Glomerular visceral epithelial cell (primary cell): ENCODE measurements around the gene CD164L2.
A peak's percentile ranks its signal among the peaks of the same experiment; 100 is the strongest.

Experiments used
- DNase-seq: peaks from one replicate; pipeline ENCODE4 v3.0.0-alpha.2; 2016; ENCODE audit errors: extremely low spot score

CD164L2 gene

DNA sequence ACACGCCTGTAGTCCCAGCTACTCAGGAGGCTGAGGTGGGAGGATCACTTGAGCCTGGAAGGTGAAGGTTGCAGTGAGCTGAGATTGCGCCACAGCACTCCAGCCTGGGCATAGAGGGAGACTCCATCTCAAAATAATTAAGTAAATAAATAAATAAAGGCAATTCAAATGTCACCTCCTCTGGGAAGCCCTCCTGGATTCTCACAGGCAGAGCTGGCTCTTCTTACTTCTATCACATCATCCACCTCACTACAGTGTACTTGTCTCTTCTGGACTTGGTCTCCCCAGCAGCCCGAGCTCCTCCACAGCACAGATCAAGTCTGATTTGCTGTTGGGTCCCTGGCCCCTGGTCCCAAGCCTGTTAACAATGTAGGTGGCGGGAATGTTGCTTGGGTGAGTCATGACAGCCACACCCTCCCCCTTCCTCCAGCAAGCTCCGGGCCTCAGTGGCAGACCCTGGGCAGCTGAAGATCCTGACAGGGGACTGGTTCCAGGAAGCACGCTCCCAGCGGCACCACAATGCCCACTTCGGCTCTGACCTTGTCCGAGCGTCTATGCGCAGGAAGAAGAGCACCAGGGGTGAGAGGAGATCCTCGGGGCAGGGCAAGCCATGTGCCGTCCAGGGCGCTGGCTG lies 36.0 kb downstream of the CD164L2 start:
- DNase-seq, result no peak

- no peak for DNase-seq
These were observed 36.8 kb downstream of the CD164L2 start for GRCh38 chr1:27346357-27346756.

- no peak for DNase-seq
These were observed 37.9 kb downstream of the CD164L2 start for GRCh38 chr1:27345272-27345671.

- no peak for DNase-seq
These were observed 39.5 kb downstream of the CD164L2 start for GRCh38 chr1:27343639-27344025.

DNA sequence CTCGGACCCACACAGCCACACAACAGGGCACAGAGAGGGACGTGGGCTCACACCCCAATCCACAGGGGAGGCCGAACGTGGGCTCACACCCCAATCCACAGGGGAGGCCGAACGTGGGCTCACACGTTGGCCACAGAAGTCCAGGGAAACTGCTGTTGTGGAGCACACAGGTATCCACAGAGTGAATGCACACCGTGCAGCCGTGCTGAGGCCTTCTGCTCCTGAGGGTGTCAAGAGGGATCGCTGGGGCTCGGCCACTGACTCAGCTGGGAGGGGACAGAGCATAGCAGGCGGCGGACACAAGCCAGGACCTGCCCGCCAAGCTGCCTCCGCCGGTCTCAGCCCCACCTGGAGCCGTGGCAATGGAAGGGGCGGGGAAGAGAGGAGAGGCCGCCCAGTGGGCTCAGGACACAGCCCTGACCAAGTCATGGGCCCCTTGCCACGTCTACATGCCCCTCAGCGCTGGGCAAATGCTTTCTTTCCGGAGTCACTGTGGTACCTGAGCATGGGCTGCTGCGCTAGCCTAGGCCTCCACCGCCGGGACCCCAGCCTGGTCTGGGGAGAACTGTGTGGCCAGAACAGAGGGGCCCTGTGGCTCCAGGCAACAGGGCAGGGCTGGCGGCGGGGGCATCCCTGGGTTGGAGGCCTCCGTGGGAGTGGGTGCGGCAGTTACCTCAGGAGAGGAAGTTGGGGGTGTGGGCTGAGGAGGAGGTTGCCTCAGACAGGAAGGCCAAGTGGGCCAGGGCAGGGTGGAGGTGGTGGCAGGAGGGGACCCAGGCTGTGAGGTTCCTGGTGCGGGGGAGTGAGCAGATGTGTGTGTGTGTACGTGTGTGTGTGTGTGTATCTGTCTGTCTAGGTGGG lies 40.1 kb downstream of the CD164L2 start:
- no peak for DNase-seq

DNA sequence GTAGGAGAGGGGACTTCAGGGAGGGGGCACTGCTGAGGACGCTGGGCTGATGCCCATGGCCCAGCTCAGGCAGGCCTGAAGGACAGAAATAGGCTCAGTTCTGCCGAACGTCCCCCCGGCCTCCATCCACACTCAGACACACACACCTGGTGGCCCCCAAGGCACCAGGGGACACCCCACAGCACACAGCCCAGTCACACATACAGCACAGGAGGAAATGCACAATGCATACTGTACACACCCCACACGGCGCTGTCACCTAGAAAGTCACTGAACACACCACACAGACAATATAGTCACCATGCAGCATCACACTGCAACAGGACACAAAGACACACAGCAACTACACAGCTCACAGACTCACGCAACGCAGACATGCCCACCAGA lies 40.7 kb downstream of the CD164L2 start:
- DNase-seq, result no peak

- DNase-seq, result peak; percentile 82
These were observed 41.4 kb downstream of the CD164L2 start, which contains the start of gene SYTL1 for GRCh38 chr1:27341525-27342252. Gene SYTL1, plus strand, starts transcription at chr1:27342022. Its CDS starts 3,313 bp downstream, at chr1:27345335.

GRCh38 chr1:27339213-27339612 lies 43.9 kb downstream of the CD164L2 start:
- DNase-seq, result no peak

GRCh38 chr1:27338751-27339150 lies 44.4 kb downstream of the CD164L2 start:
- no peak for DNase-seq

GRCh38 chr1:27336756-27337155 lies 46.4 kb downstream of the CD164L2 start:
- DNase-seq, result no peak

DNA sequence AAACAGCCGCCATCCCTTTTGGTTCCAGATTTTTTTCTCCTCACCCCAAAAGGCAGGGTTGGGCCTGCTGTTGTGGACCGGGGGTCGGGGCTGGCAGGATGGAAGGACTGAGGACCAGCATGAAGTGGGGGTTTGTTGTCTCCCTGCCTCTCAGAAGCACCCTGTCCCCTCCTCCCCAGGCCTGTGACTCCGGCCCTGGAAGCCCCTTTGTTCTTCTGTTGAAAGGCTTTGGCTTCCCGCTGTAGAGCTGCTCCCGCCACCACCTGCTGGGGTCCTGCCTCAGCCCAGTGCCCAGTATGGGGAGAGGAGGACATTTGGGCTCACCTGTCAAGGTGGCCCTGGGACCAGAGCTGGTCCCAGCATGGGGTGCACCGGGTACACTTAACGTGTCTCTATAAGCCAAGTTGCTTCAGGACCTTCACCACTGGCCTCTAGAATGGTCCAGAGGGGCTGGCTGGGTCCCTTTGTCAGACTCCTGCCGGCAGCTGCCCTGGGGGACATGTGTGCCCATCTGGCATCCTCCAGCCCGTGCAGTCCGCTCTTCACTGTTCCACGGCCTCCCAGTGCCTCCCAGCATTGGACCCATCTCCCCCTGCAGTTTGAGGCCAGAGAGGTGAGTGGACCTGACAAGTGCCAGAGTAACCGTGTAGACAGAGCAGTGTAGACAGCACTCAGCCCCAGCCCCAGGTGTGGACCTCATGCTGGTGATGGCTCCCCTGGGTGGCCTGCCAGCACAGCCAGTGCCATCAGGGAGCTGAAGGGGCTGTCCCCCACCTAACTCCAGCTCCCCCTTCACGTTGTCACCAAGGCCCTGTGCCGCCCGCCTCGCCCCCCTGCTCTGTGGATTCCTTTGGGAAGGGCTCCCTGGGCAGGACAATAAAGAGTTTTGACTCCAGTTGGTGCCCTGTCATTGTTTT lies 47.4 kb downstream of the CD164L2 start:
- DNase-seq, result no peak

GRCh38 chr1:27333717-27334279 lies 49.3 kb downstream of the CD164L2 start:
- DNase-seq, result no peak

GRCh38 chr1:27332536-27333281 lies 50.4 kb downstream of the CD164L2 start:
- DNase-seq, result peak; percentile 41

- DNase-seq, result no peak
These were observed 51.2 kb downstream of the CD164L2 start for GRCh38 chr1:27331922-27332321.

DNA sequence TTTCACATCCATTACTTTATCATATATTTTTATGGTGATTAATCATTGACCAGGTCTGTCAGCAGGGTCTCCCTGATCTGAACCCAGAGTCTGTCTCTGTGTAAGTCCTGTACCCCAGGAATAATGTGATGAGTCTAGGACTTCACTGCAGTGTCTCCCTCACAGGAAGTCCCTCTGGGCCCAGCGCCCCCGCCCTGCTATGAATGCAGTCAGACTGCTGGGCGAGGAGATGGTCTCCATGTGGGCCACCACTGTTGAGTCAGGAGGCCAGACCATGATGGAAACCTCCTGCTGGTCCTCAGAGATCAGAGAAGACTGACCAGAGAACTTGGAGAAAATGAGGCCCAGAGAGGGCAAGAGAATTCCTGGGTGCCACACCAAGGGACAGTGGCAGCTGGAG lies 51.7 kb downstream of the CD164L2 start:
- DNase-seq, result no peak

GRCh38 chr1:27330786-27331185 lies 52.3 kb downstream of the CD164L2 start:
- DNase-seq, result no peak
